ENCODE measurements around the gene AMD1.

AMD1 gene

GRCh38 chr6:110880651-110881050 lies 6.1 kb downstream of the AMD1 start:
- H3K4me3 ChIP-seq (ENCODE audit: low read length), result no peak overlapping the region
- H3K9ac ChIP-seq (ENCODE audit: low read length), result no peak overlapping the region
- no peak for DNase-seq (ENCODE audit: low read depth)
- H3K27me3 ChIP-seq (replicated peaks; ENCODE audit: control insufficient read depth, insufficient read depth, low read length), result no peaks in the 10 kb centered on the region
- H3K36me3 ChIP-seq (ENCODE audit: control insufficient read depth, insufficient read depth, low read length, severe bottlenecking), result no peaks in the 10 kb centered on the region
- no peaks in the 10 kb centered on the region for H3K9me3 ChIP-seq (ENCODE audit: control insufficient read depth, low read length)
- peaks cover 57% of the 10 kb centered on the region for H3K4me1 ChIP-seq (ENCODE audit: control insufficient read depth, insufficient read depth, low read length)

- H3K4me3 ChIP-seq (ENCODE audit: low read length), result no peak overlapping the region
- H3K9me3 ChIP-seq (ENCODE audit: control insufficient read depth, low read length), result no peaks in the 10 kb centered on the region
- no peaks in the 10 kb centered on the region for H3K27me3 ChIP-seq (replicated peaks; ENCODE audit: control insufficient read depth, insufficient read depth, low read length)
- H3K9ac ChIP-seq (ENCODE audit: low read length), result no peak overlapping the region
- H3K4me1 ChIP-seq (ENCODE audit: control insufficient read depth, insufficient read depth, low read length), result peaks cover 57% of the 10 kb centered on the region
- no peaks in the 10 kb centered on the region for H3K36me3 ChIP-seq (ENCODE audit: control insufficient read depth, insufficient read depth, low read length, severe bottlenecking)
- no peak for DNase-seq (ENCODE audit: low read depth)
Observed at GRCh38 chr6:110881546-110882273, 7.1 kb downstream of the AMD1 start.

GRCh38 chr6:110882274-110882619 lies 7.7 kb downstream of the AMD1 start:
- Histone ChIP-seq H3K36me3 (ENCODE audit: control insufficient read depth, insufficient read depth, low read length, severe bottlenecking) (no peaks in the 10 kb centered on the region), H3K4me1 (ENCODE audit: control insufficient read depth, insufficient read depth, low read length) (peaks cover 54% of the 10 kb centered on the region), H3K27me3 (replicated peaks; ENCODE audit: control insufficient read depth, insufficient read depth, low read length) (no peaks in the 10 kb centered on the region), H3K4me3 (ENCODE audit: low read length) (no peak overlapping the region), H3K9me3 (ENCODE audit: control insufficient read depth, low read length) (no peaks in the 10 kb centered on the region), H3K9ac (ENCODE audit: low read length) (no peak overlapping the region)
- DNase-seq (ENCODE audit: low read depth), result peak; percentile 61

GRCh38 chr6:110882824-110883554 lies 8.4 kb downstream of the AMD1 start:
- Histone ChIP-seq H3K4me3 (ENCODE audit: low read length) (no peak overlapping the region), H3K4me1 (ENCODE audit: control insufficient read depth, insufficient read depth, low read length) (peaks cover 47% of the 10 kb centered on the region), H3K36me3 (ENCODE audit: control insufficient read depth, insufficient read depth, low read length, severe bottlenecking) (no peaks in the 10 kb centered on the region), H3K9me3 (ENCODE audit: control insufficient read depth, low read length) (no peaks in the 10 kb centered on the region), H3K27me3 (replicated peaks; ENCODE audit: control insufficient read depth, insufficient read depth, low read length) (no peaks in the 10 kb centered on the region), H3K9ac (ENCODE audit: low read length) (no peak overlapping the region)
- DNase-seq (ENCODE audit: low read depth), result no peak

GRCh38 chr6:110884321-110884720 lies 9.7 kb downstream of the AMD1 start:
- no peaks in the 10 kb centered on the region for H3K27me3 ChIP-seq (replicated peaks; ENCODE audit: control insufficient read depth, insufficient read depth, low read length)
- H3K9me3 ChIP-seq (ENCODE audit: control insufficient read depth, low read length), result no peaks in the 10 kb centered on the region
- H3K9ac ChIP-seq (ENCODE audit: low read length), result no peak overlapping the region
- peaks cover 33% of the 10 kb centered on the region for H3K4me1 ChIP-seq (ENCODE audit: control insufficient read depth, insufficient read depth, low read length)
- no peak overlapping the region for H3K4me3 ChIP-seq (ENCODE audit: low read length)
- no peak for DNase-seq (ENCODE audit: low read depth)
- H3K36me3 ChIP-seq (ENCODE audit: control insufficient read depth, insufficient read depth, low read length, severe bottlenecking), result peaks cover 7% of the 10 kb centered on the region

- peaks cover 27% of the 10 kb centered on the region for H3K4me1 ChIP-seq (ENCODE audit: control insufficient read depth, insufficient read depth, low read length)
- H3K9ac ChIP-seq (ENCODE audit: low read length), result no peak overlapping the region
- H3K36me3 ChIP-seq (ENCODE audit: control insufficient read depth, insufficient read depth, low read length, severe bottlenecking), result peaks cover 13% of the 10 kb centered on the region
- DNase-seq (ENCODE audit: low read depth), result no peak
- no peaks in the 10 kb centered on the region for H3K27me3 ChIP-seq (replicated peaks; ENCODE audit: control insufficient read depth, insufficient read depth, low read length)
- H3K9me3 ChIP-seq (ENCODE audit: control insufficient read depth, low read length), result no peaks in the 10 kb centered on the region
- H3K4me3 ChIP-seq (ENCODE audit: low read length), result no peak overlapping the region
Observed at GRCh38 chr6:110885526-110885925, 10.9 kb downstream of the AMD1 start.

- H3K4me3 ChIP-seq (ENCODE audit: low read length), result no peak overlapping the region
- H3K36me3 ChIP-seq (ENCODE audit: control insufficient read depth, insufficient read depth, low read length, severe bottlenecking), result peaks cover 21% of the 10 kb centered on the region
Observed at GRCh38 chr6:110886555-110887167, 12.1 kb downstream of the AMD1 start.

GRCh38 chr6:110890288-110890687 lies 15.7 kb downstream of the AMD1 start:
- Histone ChIP-seq H3K27me3 (replicated peaks; ENCODE audit: control insufficient read depth, insufficient read depth, low read length) (no peaks in the 10 kb centered on the region), H3K4me3 (ENCODE audit: low read length) (no peak overlapping the region), H3K36me3 (ENCODE audit: control insufficient read depth, insufficient read depth, low read length, severe bottlenecking) (peaks cover 55% of the 10 kb centered on the region), H3K9ac (ENCODE audit: low read length) (no peak overlapping the region), H3K4me1 (ENCODE audit: control insufficient read depth, insufficient read depth, low read length) (no peaks in the 10 kb centered on the region), H3K9me3 (ENCODE audit: control insufficient read depth, low read length) (no peaks in the 10 kb centered on the region)
- no peak for DNase-seq (ENCODE audit: low read depth)

More at GRCh38 chr6:110886555-110887167, 12.1 kb downstream of the AMD1 start:
- Histone ChIP-seq H3K4me1 (ENCODE audit: control insufficient read depth, insufficient read depth, low read length) (peaks cover 25% of the 10 kb centered on the region), H3K27me3 (replicated peaks; ENCODE audit: control insufficient read depth, insufficient read depth, low read length) (no peaks in the 10 kb centered on the region), H3K9me3 (ENCODE audit: control insufficient read depth, low read length) (no peaks in the 10 kb centered on the region), H3K9ac (ENCODE audit: low read length) (no peak overlapping the region)
- DNase-seq (ENCODE audit: low read depth), result no peak

GRCh38 chr6:110895907-110896608 lies 21.5 kb downstream of the AMD1 start:
- Histone ChIP-seq H3K36me3 (ENCODE audit: control insufficient read depth, insufficient read depth, low read length, severe bottlenecking) (peaks cover 78% of the 10 kb centered on the region), H3K27me3 (replicated peaks; ENCODE audit: control insufficient read depth, insufficient read depth, low read length) (no peaks in the 10 kb centered on the region), H3K4me3 (ENCODE audit: low read length) (no peak overlapping the region), H3K9ac (ENCODE audit: low read length) (no peak overlapping the region), H3K4me1 (ENCODE audit: control insufficient read depth, insufficient read depth, low read length) (no peaks in the 10 kb centered on the region), H3K9me3 (ENCODE audit: control insufficient read depth, low read length) (no peaks in the 10 kb centered on the region)
- DNase-seq (ENCODE audit: low read depth), result no peak

GRCh38 chr6:110897433-110897832 lies 22.8 kb downstream of the AMD1 start:
- Histone ChIP-seq H3K36me3 (ENCODE audit: control insufficient read depth, insufficient read depth, low read length, severe bottlenecking) (peaks cover 69% of the 10 kb centered on the region), H3K4me1 (ENCODE audit: control insufficient read depth, insufficient read depth, low read length) (no peaks in the 10 kb centered on the region)

GRCh38 chr6:110898111-110898510 lies 23.5 kb downstream of the AMD1 start:
- Histone ChIP-seq H3K9ac (ENCODE audit: low read length) (no peak overlapping the region), H3K4me1 (ENCODE audit: control insufficient read depth, insufficient read depth, low read length) (no peaks in the 10 kb centered on the region), H3K9me3 (ENCODE audit: control insufficient read depth, low read length) (no peaks in the 10 kb centered on the region), H3K36me3 (ENCODE audit: control insufficient read depth, insufficient read depth, low read length, severe bottlenecking) (peaks cover 62% of the 10 kb centered on the region), H3K27me3 (replicated peaks; ENCODE audit: control insufficient read depth, insufficient read depth, low read length) (no peaks in the 10 kb centered on the region), H3K4me3 (ENCODE audit: low read length) (no peak overlapping the region)
- DNase-seq (ENCODE audit: low read depth), result no peak

More at GRCh38 chr6:110897433-110897832, 22.8 kb downstream of the AMD1 start:
- no peak overlapping the region for H3K9ac ChIP-seq (ENCODE audit: low read length)
- no peaks in the 10 kb centered on the region for H3K27me3 ChIP-seq (replicated peaks; ENCODE audit: control insufficient read depth, insufficient read depth, low read length)
- no peaks in the 10 kb centered on the region for H3K9me3 ChIP-seq (ENCODE audit: control insufficient read depth, low read length)
- H3K4me3 ChIP-seq (ENCODE audit: low read length), result no peak overlapping the region
- DNase-seq (ENCODE audit: low read depth), result no peak

All from adipocyte (in vitro differentiated cells).